GM12864 (cell line): Measurements from ENCODE around the gene RNF10.
"Not testable (repeated sequence)": the region's sequence is repeated elsewhere in the genome, so short reads cannot be mapped to it uniquely, and the experiment has no call there.

Experiments used
- DNase-seq: peaks from one replicate; pipeline ENCODE4 v3.0.0-alpha.2; 2011; ENCODE audit warnings: low read depth
- H3K4me3 ChIP-seq: 2 replicates; pipeline ENCODE4 v1.5.1; 2011; ENCODE audit warnings: mild to moderate bottlenecking, low read depth, low read length, control low read depth
- TF ChIP-seq, protein P1 (sequence below): IDR thresholded peaks from 2 replicates; pipeline ENCODE4 v1.5.1; 2011; ENCODE audit warnings: low read depth, mild to moderate bottlenecking, moderate library complexity, low read length, control low read depth, inconsistent platforms; ENCODE audit errors: missing control alignments

Gene RNF10

DNA sequence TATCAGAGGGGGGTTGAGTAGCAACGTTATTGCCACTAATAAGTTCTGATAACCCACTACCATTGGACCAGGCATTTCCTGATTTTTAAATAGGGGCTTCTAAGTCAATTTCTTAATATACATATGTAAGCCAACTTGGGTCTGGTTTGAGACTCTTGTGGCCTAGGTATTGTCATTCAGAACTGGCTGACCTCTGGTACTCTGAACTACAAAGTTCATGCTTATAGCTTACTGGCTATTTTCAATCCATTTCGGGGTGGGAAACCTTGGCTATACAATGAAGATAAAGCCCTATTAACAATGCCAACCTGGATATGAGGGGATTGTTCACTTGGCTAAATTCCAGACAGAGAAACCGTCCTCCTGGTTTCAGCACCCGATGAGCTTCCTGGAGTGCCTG, 29.6 kb upstream of the RNF10 start:
- H3K4me3 ChIP-seq = no peak overlapping the region
- TF ChIP-seq, protein P1, sequence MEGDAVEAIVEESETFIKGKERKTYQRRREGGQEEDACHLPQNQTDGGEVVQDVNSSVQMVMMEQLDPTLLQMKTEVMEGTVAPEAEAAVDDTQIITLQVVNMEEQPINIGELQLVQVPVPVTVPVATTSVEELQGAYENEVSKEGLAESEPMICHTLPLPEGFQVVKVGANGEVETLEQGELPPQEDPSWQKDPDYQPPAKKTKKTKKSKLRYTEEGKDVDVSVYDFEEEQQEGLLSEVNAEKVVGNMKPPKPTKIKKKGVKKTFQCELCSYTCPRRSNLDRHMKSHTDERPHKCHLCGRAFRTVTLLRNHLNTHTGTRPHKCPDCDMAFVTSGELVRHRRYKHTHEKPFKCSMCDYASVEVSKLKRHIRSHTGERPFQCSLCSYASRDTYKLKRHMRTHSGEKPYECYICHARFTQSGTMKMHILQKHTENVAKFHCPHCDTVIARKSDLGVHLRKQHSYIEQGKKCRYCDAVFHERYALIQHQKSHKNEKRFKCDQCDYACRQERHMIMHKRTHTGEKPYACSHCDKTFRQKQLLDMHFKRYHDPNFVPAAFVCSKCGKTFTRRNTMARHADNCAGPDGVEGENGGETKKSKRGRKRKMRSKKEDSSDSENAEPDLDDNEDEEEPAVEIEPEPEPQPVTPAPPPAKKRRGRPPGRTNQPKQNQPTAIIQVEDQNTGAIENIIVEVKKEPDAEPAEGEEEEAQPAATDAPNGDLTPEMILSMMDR = no peak
- DNase-seq = no peak

DNA sequence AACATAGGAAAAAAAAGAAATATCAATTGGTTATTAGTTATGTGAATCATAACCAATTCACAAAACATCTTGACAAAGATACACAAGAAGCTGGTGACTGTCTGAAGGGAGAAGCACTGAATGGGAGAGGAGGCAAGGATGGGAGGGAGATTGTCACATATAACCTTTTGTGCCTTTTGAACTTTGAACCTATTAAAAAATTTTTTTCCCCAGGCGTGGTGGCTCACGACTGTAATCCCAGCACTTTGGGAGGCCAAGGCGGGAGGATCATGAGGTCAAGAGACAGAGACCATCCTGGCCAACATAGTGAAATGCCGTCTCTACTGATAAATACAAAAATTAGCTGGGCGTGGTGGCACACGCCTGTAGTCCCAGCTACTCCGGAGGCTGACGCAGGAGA, 25.6 kb upstream of the RNF10 start:
- no peak overlapping the region for H3K4me3 ChIP-seq
- DNase-seq = no peak
- TF ChIP-seq, protein P1 = no peak

DNA sequence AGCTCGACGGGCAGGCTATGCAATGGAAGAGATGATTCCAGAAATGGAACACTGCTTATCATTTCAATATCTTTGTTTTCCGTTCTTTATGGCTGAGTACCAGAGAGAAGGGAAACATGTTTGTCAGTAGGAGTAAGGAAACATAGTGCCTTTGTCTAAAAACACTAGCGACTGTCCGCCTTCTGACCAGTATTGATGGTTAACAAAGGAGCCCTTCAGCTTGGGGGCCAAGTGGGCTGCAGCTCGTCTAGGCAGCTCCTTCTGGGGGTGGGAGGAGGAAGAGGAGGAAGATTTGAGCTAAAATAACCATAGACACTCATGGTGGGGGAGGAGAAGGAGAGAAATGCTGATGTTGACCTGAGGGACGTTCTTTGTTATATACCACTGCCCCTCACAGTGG, 20.2 kb upstream of the RNF10 start:
- no peak for DNase-seq
- no peak overlapping the region for H3K4me3 ChIP-seq
- TF ChIP-seq, protein P1 = no peak

DNA sequence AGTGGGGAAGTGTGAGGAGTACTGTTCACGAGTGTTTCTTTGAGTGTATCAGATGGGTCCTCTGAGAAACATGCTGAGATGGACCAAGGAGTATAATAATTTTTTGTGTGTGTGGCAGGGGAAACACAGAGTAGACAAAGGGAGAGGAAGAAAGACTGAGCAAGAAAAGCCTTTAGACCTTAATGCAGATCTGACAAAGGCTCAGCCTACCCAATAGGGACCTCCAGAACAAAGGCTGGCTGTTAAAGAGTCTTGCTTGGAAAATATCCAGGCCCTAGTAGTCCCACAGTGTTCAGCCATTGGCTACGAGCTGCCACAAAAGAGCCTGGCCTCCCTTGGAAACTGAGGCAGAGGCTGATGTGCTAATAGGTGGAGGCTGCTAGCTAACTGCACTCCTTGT, 18.7 kb upstream of the RNF10 start:
- DNase-seq = no peak
- TF ChIP-seq, protein P1 = no peak
- no peak overlapping the region for H3K4me3 ChIP-seq

DNA sequence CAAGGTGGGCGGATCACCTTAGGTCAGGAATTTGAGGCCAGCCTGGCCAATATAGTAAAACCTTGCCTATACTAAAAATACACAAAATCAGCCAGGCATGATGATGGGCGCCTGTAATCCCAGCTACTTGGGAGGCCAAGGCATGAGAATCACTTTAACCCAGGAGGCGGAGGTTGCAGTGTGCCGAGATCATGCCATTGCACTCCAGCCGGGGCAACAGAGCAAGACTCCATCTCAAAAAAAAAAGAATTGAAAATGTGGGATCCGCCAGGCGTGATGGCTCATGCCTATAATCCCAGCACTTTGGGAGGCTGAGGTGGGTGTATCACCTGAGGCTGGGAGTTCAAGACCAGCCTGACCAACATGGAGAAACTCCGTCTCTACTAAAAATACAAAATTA, 14.8 kb upstream of the RNF10 start:
- not testable (repeated sequence) for H3K4me3 ChIP-seq, DNase-seq

DNA sequence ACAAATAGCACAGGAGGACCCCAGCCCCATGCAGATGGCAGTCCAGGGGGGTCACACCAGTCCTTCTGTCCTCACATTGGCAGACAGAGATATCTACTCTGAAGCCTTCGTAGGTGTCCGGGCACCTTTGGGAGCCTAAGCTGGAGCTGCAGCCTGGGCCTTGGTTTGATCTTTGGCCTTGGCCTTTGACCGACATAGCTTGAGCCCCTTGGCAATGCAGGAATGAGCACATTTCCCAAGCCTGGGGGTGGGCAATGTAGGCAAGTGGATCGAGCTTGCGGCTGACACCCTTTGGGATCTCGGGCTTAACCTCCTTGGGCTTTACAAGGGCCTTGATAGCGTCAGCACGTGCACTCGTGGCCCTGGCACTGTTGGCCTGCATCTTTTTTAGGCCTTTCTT, 11.6 kb upstream of the RNF10 start:
- no peak for DNase-seq
- H3K4me3 ChIP-seq = no peak overlapping the region

DNA sequence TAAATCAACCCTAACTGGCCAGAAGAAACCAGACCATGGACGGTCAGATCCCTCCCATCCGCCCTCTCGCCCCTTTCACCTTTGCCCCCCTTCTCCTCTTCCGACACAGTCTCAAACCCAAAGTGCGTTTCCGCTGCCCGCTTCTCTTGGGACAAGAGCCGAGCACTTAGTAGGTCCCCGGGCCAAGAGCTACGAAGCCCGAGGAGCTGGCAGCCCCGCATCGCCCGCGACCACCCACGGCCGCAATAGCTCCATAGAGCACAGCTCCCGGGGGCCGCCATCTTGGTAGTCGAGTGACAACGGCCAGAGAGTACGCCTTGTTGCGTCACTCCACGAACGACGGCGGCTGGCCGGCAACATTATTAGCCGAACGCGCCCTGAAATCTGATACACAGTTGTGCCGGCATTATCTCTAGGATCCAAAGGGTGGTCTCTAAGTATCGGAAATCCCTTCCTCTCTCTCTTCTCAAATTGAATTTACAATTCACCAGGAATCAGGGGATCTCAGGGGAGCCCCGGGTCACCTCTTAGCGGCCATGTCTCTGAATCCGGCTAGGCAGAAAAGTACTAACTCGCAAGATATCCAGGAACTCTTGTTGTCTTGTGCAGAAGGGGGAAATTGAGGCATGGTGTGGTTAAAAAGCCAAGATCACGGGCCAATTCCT, 5.2 kb upstream of the RNF10 start, which contains the start of gene COQ5:
TSS of gene COQ5 (minus strand) at position 298 of the 665 bp plus-strand sequence. CDS start at position 281, 17 bp downstream.
- H3K4me3 ChIP-seq = peak within 1 kb of the TSS; percentile 98
- peak; percentile 54 for DNase-seq
- TF ChIP-seq, protein P1 = no peak

More for the DNA sequence above, 11.6 kb upstream of the RNF10 start:
- TF ChIP-seq, protein P1 = no peak
